ENCODE data around the gene KRT17. TPM values are rescaled to one million over a fixed set of nuclear protein-coding genes. Genes with fewer than 3 reads are reported as not detected.

Gene KRT17
- total and polyA plus RNA-seq, 2 of the 4 experiments (the other 2 are of a cell fraction): 2.5 to 4.6 TPM

GRCh38 chr17:41666708-41667279 lies 42.4 kb upstream of the KRT17 start:
- dilution Hi-C loops (cut with HindIII; ENCODE audit: low sequenced_read_pairs, unreplicated experiment): no loop called here
- WGBS, 2 experiments (ENCODE audit: extremely low coverage in 2 of 2, insufficient read length in 1 of 2): 0% methylated on average over 11 of the region's 23 CpGs; no CpG with 5 or more reads in 1 of the 2 experiments
- peak overlapping the region; percentile 60 for H3K27ac ChIP-seq (ENCODE audit: insufficient read depth, low read length)

More at GRCh38 chr17:41666708-41667279, 42.4 kb upstream of the KRT17 start:
- Histone ChIP-seq H3K9me1 (ENCODE audit: insufficient read depth, low read length) (0 out of 2 replicates have a peak, but pooled peaks cover 7% of the 10 kb centered on the region), H2BK120ac (ENCODE audit: low read depth, low read length) (peak overlapping the region; percentile 83), H3K36me3 (ENCODE audit: control insufficient read depth, insufficient read depth, low read length) (no peaks in the 10 kb centered on the region), H3K23ac (ENCODE audit: low read depth, low read length) (no peak overlapping the region), H3K4me3 (ENCODE audit: insufficient read depth, low read depth, low read length) (peak overlapping the region; percentile 40), H3K14ac (replicated peaks; ENCODE audit: low read depth, low read length) (peak overlapping the region; percentile 69), H4K8ac (ENCODE audit: low read depth in 2 of 2, low read length in 2 of 2) (peak overlapping the region; percentile 90 to 93; a peak in 3 of 4 replicates), H2BK5ac (ENCODE audit: low read depth, low read length, poor library complexity, severe bottlenecking) (peak overlapping the region; percentile 55), H4K20me1 (ENCODE audit: insufficient read depth, low read length) (no peaks in the 10 kb centered on the region), H3K56ac (ENCODE audit: extremely low read depth, insufficient read depth, low read length) (peak overlapping the region; percentile 54), H3K9ac (ENCODE audit: low read depth, low read length) (peak overlapping the region; percentile 56), H3K18ac (ENCODE audit: low read depth, low read length) (peak overlapping the region; percentile 43), H4K91ac (ENCODE audit: insufficient read depth, low read depth, low read length) (peak overlapping the region; percentile 55), H2BK20ac (ENCODE audit: low read depth, low read length) (0 out of 2 replicates have a peak overlapping the region, but pooled peaks have one; percentile 6), H3K4me2 (ENCODE audit: low read depth, low read length) (peak overlapping the region; percentile 91), H3K4me1 (ENCODE audit: control insufficient read depth, insufficient read depth, low read length) (peaks cover 11% of the 10 kb centered on the region), H3K79me1 (ENCODE audit: low read depth in 1 of 2, low read length in 2 of 2) (peaks cover 0 to 4% of the 10 kb centered on the region in 2 experiments; a peak in 1 of 4 replicates), H3K4ac (ENCODE audit: low read depth, low read length) (peak overlapping the region; percentile 90), H3K9me3 (ENCODE audit: control insufficient read depth, insufficient read depth, low read length) (no peaks in the 10 kb centered on the region), H2BK15ac (ENCODE audit: low read depth, low read length) (peak overlapping the region; percentile 22; the same call in 2 of the 3 replicates), H2AFZ (replicated peaks; ENCODE audit: low read length, poor library complexity) (peak overlapping the region; percentile 100), H2AK9ac (replicated peaks; ENCODE audit: low read depth, low read length, poor library complexity) (peak overlapping the region; percentile 87), H2AK5ac (ENCODE audit: low read depth, low read length) (peak overlapping the region; percentile 71; the same call in 1 of the 2 replicates), H4K5ac (ENCODE audit: low read depth, low read length) (peak overlapping the region; percentile 85), H3K27me3 (ENCODE audit: control insufficient read depth, insufficient read depth, low read length) (no peaks in the 10 kb centered on the region)
- ChIA-PET CTCF (interaction anchor here (0.7 to 1.8 kb wide), 5 partner anchors 8 to 810 kb away, joined by 3 to 12 read pairs (median 5); no protein-coding TSS in a partner anchor), POLR2A (ENCODE audit: unreplicated experiment) (no interaction called here)
- DNase-seq (peak; percentile 61), ATAC-seq (ENCODE audit: low read depth) (peak; percentile 79)
- no TSS peak for BruUV-seq (replicated peaks)
- in situ Hi-C loops (cut with MboI; ENCODE audit: low sequenced_read_pairs) (loop anchor here (10.0 to 25.0 kb wide), 2 partner anchors 1042 to 1304 kb away; partner anchors contain the start of gene GJD3), intact Hi-C loops (cut with micrococcal nuclease) (loop anchor here (1.0 to 2.0 kb wide), 3 partner anchors 757 to 1308 kb away; no protein-coding TSS in a partner anchor)
- TF ChIP-seq SMC3 (IDR thresholded peaks at IDR 0.05; ENCODE audit: low read depth, low read length): peak; percentile 57
- TF ChIP-seq CTCF (conservative IDR thresholded peaks at IDR 0.05; ENCODE audit: low read depth, low read length): peak; percentile 91
- TF ChIP-seq CEBPB (IDR thresholded peaks at IDR 0.05; ENCODE audit: low read depth, low read length): no peak
- peak; percentile 89 for TF ChIP-seq RAD21 (IDR thresholded peaks at IDR 0.05; ENCODE audit: low read length)
- peak; percentile 62; the same call in 1 of the 2 replicates for TF ChIP-seq MAZ (IDR thresholded peaks at IDR 0.05; ENCODE audit: borderline replicate concordance, low read depth, low read length)
- no peak for TF ChIP-seq CHD1 (IDR thresholded peaks at IDR 0.05; ENCODE audit: low read depth, low read length)
- TF ChIP-seq USF2 (IDR thresholded peaks at IDR 0.05; ENCODE audit: low read depth, low read length): no peak
- TF ChIP-seq RFX5 (IDR thresholded peaks at IDR 0.05; ENCODE audit: low read depth, low read length): no peak
- 0 out of 2 replicates have a peak, but pooled peaks have one; percentile 23 for TF ChIP-seq POLR2A (IDR thresholded peaks at IDR 0.05; ENCODE audit: low read depth, low read length)

Measured in IMR-90 (cell line).